GM10248 (cell line): ENCODE data around the gene NAP1L3.

Experiments
- CTCF ChIA-PET: fragments of 300-600 bp; sonication (Branson Sonifier 250); formaldehyde crosslinking; extraction: SDS; loops from one replicate; lab custom pipeline; 2021; ENCODE audit warnings: antibody characterized with exemption; lab: Yijun Ruan, JAX
- POLR2A ChIA-PET: fragments of 350-650 bp; sonication (Branson Sonifier 250); formaldehyde crosslinking; extraction: SDS; loops from one replicate; lab custom pipeline; 2020; ENCODE audit warnings: antibody characterized with exemption; lab: Yijun Ruan, JAX
- DNase-seq: peaks from one replicate; pipeline ENCODE4 v3.0.0; 2012; ENCODE audit errors: extremely low spot score
- TF ChIP-seq, protein P1 (sequence below): IDR thresholded peaks from 2 replicates; pipeline ENCODE4 v1.5.1; 2012; ENCODE audit warnings: mild to moderate bottlenecking, low read depth; ENCODE audit errors: extremely low read depth, missing control alignments, control extremely low read depth

The NAP1L3 gene

DNA sequence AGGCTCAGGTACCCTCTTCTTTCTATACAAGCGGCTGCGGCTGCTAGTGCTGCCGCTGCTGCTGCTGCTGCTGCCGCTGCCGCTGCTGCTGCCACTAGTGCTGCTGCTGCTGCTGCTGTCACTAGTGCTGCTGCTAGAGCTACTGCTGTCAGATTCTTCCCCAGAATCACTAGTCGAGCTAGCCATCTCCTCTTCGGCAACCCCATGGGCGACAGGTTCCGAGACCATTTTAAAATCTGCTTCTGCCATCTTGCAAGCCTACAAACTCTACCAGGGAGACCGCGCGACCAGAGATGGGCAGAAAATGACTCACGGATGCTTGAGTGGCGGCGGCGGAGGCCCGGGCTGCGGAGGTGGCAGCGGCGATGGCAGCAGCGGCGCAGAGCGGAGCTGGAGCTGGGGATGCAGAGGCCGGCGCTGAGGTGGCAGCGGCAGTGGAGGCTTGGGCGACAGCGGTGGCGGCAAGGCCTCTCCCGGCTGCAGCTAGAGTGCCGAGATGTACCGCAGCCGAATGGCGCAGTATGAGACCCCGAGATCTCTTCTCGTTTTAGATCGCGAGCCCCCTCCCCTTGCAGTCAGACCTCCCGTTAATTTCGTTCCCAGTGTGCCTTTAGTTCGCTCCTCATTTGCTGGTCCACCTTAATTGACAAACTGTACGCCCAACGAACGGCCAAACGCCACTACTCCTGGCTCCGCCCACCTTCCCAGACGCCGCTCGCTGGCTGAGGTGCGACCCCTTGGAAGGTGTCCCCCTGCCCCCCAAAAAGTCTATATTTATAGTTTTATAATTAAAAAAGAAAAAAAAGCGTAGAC, at the start of gene NAP1L3:
Gene NAP1L3 (minus strand): TSS at position 523 of the 813 bp plus-strand sequence. CDS start 274 bp downstream, at position 249.
- TF ChIP-seq, protein P1, sequence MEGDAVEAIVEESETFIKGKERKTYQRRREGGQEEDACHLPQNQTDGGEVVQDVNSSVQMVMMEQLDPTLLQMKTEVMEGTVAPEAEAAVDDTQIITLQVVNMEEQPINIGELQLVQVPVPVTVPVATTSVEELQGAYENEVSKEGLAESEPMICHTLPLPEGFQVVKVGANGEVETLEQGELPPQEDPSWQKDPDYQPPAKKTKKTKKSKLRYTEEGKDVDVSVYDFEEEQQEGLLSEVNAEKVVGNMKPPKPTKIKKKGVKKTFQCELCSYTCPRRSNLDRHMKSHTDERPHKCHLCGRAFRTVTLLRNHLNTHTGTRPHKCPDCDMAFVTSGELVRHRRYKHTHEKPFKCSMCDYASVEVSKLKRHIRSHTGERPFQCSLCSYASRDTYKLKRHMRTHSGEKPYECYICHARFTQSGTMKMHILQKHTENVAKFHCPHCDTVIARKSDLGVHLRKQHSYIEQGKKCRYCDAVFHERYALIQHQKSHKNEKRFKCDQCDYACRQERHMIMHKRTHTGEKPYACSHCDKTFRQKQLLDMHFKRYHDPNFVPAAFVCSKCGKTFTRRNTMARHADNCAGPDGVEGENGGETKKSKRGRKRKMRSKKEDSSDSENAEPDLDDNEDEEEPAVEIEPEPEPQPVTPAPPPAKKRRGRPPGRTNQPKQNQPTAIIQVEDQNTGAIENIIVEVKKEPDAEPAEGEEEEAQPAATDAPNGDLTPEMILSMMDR: no peak
- CTCF ChIA-PET: no interaction called here
- POLR2A ChIA-PET: no interaction called here
- peak; percentile 8 for DNase-seq

DNA sequence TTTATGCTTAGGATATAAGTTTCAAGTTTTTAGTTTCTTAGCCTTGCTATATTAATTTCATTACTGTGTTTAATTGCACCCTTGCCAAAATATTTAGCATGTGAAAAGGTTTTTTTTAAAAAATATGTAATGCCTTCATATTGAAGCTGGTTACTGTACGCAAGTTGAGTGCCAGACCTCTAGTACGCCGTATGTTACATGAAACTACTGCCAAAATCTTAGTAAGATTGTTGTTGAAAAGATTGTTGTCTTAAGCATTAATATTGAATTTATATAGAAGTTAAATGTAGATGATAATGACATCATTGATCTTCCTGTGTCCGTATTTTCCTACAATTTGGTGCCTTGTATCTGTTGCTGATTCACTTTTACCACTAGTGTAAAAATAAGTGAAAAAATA, 37.7 kb upstream of the NAP1L3 start:
- CTCF ChIA-PET: no interaction called here
- POLR2A ChIA-PET: no interaction called here

DNA sequence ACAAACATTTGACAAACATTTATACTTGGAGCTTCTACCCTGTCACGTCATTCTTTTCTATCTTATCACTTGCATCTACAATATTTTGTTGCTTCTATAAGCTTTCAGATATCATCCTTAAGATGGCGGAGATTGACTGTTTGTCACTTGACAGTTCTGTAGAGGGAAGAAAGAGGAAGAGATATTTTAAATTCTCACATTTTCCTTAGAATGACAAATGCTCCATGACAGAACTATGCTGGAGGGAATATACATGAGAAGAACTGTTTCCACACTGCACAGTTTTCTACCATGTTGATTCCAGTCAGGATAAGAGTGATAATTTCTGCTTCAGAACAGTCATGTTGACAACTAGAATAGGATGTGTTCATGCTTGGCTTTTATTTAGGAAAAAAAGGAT, 30.3 kb upstream of the NAP1L3 start:
- ChIA-PET POLR2A (no interaction called here), CTCF (no interaction called here)
- no peak for DNase-seq
- TF ChIP-seq, protein P1: no peak

More for the DNA sequence above, 37.7 kb upstream of the NAP1L3 start:
- DNase-seq: no peak
- TF ChIP-seq, protein P1: no peak

- ChIA-PET CTCF (no interaction called here), POLR2A (no interaction called here)
- TF ChIP-seq, protein P1: no peak
- no peak for DNase-seq
Measured at GRCh38 chrX:93695981-93696380, 22.6 kb upstream of the NAP1L3 start.

- no peak for DNase-seq
- CTCF ChIA-PET: no interaction called here
- TF ChIP-seq, protein P1: no peak
- POLR2A ChIA-PET: no interaction called here
Measured at GRCh38 chrX:93673869-93674271, 492 bp upstream of the NAP1L3 start, which contains the start of gene FAM133A. FAM133A (plus strand) TSS chrX:93674206; CDS start chrX:93709420, 35,214 bp downstream.

GRCh38 chrX:93660575-93660974, 12.8 kb downstream of the NAP1L3 start:
- ChIA-PET POLR2A (no interaction called here), CTCF (no interaction called here)
- TF ChIP-seq, protein P1: no peak
- no peak for DNase-seq
